ENCODE measurements around the gene ZBTB22. TPM values are rescaled to one million over a fixed set of nuclear protein-coding genes. Genes with fewer than 3 reads are reported as not detected.
A peak's percentile ranks its signal among the peaks of the same experiment; 100 is the strongest.

Gene ZBTB22
- polyA plus RNA-seq, 1 donor from 2014 or later, result 16.5 TPM

DNA sequence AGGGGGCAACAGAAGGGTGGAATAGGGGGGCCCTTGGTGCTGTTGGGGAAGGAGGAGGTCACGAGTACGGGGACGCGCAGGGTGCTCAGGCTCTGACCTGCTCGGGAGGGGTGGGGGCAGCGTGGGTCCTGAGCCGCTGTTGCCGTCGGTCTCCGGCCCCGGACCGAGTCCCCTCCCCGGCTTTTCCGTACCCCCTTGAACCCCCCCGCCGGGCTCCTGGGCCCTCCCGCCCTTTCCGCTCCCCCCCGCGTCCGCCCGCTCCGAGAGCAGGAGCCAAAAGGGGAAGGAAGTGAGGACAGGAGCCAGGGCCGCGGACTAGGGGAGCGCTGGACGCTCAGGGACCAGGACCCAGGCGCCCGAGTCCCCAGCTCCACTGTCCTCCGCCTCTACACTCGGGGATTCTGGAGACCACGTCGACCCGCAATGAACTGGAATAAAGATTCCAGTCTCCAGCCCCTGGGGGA, 18.7 kb downstream of the ZBTB22 start, which contains the start of gene RGL2:
RGL2 (minus strand) TSS at position 170 of the 464 bp plus-strand sequence. CDS start 332 bp downstream, outside the sequence.
- Histone ChIP-seq H3K36me3 (ENCODE audit: insufficient read depth, low read length) (no peaks in the 10 kb centered on the region), H2AFZ (ENCODE audit: low read depth, low read length) (peak within 1 kb of the TSS; percentile 77), H3K79me2 (replicated peaks; ENCODE audit: insufficient read depth, low read length) (peaks cover 12% of the 10 kb centered on the region), H3K4me3 (ENCODE audit: low read length) (peak within 1 kb of the TSS; percentile 91), H3K9ac (ENCODE audit: low read length) (peak within 1 kb of the TSS; percentile 94), H3K4me2 (ENCODE audit: low read length) (peak within 1 kb of the TSS; percentile 68), H3K9me2 (ENCODE audit: insufficient read depth, low read length) (no peaks in the 10 kb centered on the region), H3K9me3 (ENCODE audit: low read length) (no peaks in the 10 kb centered on the region), H4K20me1 (ENCODE audit: insufficient read depth) (no peaks in the 10 kb centered on the region), H3K27ac (ENCODE audit: low read length) (peak within 1 kb of the TSS; percentile 96), H3K27me3 (ENCODE audit: insufficient read depth, low read depth, low read length) (no peaks in the 10 kb centered on the region), H3F3A (ENCODE audit: insufficient read depth, low read length, poor library complexity, severe bottlenecking) (no peaks in the 10 kb centered on the region)
- TF ChIP-seq EZH2 (IDR thresholded peaks at IDR 0.05; ENCODE audit: borderline replicate concordance, insufficient read depth, low read length, poor library complexity, severe bottlenecking) (no peak), POLR2AphosphoS5 (IDR thresholded peaks at IDR 0.05) (no peak), TAF1 (IDR thresholded peaks at IDR 0.05; ENCODE audit: low read depth) (no peak), SMC3 (conservative IDR thresholded peaks at IDR 0.05; ENCODE audit: poor library complexity) (no peak), MXI1 (conservative IDR thresholded peaks at IDR 0.05; ENCODE audit: poor library complexity, severe bottlenecking) (no peak), EP300 (conservative IDR thresholded peaks at IDR 0.05; ENCODE audit: poor library complexity, severe bottlenecking) (no peak), RAD21 (conservative IDR thresholded peaks at IDR 0.05) (no peak)
- TF ChIP-seq, protein P1, sequence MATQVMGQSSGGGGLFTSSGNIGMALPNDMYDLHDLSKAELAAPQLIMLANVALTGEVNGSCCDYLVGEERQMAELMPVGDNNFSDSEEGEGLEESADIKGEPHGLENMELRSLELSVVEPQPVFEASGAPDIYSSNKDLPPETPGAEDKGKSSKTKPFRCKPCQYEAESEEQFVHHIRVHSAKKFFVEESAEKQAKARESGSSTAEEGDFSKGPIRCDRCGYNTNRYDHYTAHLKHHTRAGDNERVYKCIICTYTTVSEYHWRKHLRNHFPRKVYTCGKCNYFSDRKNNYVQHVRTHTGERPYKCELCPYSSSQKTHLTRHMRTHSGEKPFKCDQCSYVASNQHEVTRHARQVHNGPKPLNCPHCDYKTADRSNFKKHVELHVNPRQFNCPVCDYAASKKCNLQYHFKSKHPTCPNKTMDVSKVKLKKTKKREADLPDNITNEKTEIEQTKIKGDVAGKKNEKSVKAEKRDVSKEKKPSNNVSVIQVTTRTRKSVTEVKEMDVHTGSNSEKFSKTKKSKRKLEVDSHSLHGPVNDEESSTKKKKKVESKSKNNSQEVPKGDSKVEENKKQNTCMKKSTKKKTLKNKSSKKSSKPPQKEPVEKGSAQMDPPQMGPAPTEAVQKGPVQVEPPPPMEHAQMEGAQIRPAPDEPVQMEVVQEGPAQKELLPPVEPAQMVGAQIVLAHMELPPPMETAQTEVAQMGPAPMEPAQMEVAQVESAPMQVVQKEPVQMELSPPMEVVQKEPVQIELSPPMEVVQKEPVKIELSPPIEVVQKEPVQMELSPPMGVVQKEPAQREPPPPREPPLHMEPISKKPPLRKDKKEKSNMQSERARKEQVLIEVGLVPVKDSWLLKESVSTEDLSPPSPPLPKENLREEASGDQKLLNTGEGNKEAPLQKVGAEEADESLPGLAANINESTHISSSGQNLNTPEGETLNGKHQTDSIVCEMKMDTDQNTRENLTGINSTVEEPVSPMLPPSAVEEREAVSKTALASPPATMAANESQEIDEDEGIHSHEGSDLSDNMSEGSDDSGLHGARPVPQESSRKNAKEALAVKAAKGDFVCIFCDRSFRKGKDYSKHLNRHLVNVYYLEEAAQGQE (IDR thresholded peaks at IDR 0.05; ENCODE audit: borderline replicate concordance), result no peak
- TF ChIP-seq, protein P2, sequence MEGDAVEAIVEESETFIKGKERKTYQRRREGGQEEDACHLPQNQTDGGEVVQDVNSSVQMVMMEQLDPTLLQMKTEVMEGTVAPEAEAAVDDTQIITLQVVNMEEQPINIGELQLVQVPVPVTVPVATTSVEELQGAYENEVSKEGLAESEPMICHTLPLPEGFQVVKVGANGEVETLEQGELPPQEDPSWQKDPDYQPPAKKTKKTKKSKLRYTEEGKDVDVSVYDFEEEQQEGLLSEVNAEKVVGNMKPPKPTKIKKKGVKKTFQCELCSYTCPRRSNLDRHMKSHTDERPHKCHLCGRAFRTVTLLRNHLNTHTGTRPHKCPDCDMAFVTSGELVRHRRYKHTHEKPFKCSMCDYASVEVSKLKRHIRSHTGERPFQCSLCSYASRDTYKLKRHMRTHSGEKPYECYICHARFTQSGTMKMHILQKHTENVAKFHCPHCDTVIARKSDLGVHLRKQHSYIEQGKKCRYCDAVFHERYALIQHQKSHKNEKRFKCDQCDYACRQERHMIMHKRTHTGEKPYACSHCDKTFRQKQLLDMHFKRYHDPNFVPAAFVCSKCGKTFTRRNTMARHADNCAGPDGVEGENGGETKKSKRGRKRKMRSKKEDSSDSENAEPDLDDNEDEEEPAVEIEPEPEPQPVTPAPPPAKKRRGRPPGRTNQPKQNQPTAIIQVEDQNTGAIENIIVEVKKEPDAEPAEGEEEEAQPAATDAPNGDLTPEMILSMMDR (IDR thresholded peaks at IDR 0.05; ENCODE audit: poor library complexity, severe bottlenecking), result no peak

DNA sequence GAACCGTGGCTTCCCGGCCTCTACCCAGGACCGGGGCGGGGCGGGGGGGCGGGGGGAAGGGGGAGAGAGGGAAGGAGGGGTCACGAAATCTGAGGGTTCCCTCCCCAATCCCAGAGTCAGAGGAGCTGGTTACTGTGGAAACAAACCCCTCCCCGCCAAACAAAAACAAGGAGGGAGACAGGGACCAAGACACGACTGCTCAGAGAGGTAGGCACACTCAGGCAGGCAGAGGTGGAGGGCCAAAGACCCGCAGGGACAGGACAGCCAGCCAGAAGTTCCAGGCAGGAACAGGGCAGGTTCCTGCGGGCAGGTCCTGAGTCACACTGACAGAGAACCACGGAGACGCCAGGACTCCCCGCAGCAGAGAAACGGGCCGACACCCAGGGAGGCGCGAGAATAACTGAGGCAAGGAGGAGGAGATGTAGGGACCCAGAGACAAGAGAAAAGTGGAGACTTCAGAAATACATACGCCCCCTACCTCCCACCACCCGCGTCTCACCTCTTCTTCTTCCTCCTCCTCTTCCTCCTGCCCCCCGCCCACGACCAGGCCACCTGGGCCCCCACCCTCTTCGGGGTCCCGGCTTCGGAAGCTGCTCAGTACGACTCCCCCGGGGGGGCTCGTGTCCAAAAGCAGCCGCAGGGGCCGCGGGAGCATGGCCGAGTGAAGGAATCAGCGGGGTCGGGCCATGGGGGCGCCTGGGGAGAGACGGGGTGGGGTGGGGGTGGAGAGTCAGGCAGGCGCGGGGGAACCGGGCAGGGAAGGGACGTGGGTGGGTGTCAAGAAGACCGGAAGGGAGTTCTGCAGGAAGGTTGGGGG, 19.4 kb downstream of the ZBTB22 start:
- H3K9ac ChIP-seq (ENCODE audit: low read length), result peak overlapping the region; percentile 94
- H3K4me3 ChIP-seq (ENCODE audit: low read length), result peak overlapping the region; percentile 91
- no peaks in the 10 kb centered on the region for H3K27me3 ChIP-seq (ENCODE audit: insufficient read depth, low read depth, low read length)
- no peaks in the 10 kb centered on the region for H3F3A ChIP-seq (ENCODE audit: insufficient read depth, low read length, poor library complexity, severe bottlenecking)
- peak overlapping the region; percentile 77 for H2AFZ ChIP-seq (ENCODE audit: low read depth, low read length)
- peaks cover 12% of the 10 kb centered on the region for H3K79me2 ChIP-seq (replicated peaks; ENCODE audit: insufficient read depth, low read length)
- TF ChIP-seq, protein P2 (IDR thresholded peaks at IDR 0.05; ENCODE audit: poor library complexity, severe bottlenecking), result peak; percentile 27
- TF ChIP-seq MXI1 (conservative IDR thresholded peaks at IDR 0.05; ENCODE audit: poor library complexity, severe bottlenecking) (no peak), TAF1 (IDR thresholded peaks at IDR 0.05; ENCODE audit: low read depth) (no peak)
- no peaks in the 10 kb centered on the region for H3K36me3 ChIP-seq (ENCODE audit: insufficient read depth, low read length)
- peak overlapping the region; percentile 96 for H3K27ac ChIP-seq (ENCODE audit: low read length)
- H4K20me1 ChIP-seq (ENCODE audit: insufficient read depth), result no peaks in the 10 kb centered on the region
- H3K9me3 ChIP-seq (ENCODE audit: low read length), result no peaks in the 10 kb centered on the region
- peak overlapping the region; percentile 68 for H3K4me2 ChIP-seq (ENCODE audit: low read length)
- H3K9me2 ChIP-seq (ENCODE audit: insufficient read depth, low read length), result no peaks in the 10 kb centered on the region
